ENCODE results near the gene CRYL1.

- TF ChIP-seq CTCF (conservative IDR thresholded peaks at IDR 0.05) (no peak), ZFX (IDR thresholded peaks at IDR 0.05) (no peak)
These were observed 124.1 kb downstream of the CRYL1 start for GRCh38 chr13:20401531-20401930.

Measured in C4-2B (cell line).